ENCODE measurements around the gene SLX1B.
A peak's percentile ranks its signal among the peaks of the same experiment; 100 is the strongest.
"Not testable (repeated sequence)": the region's sequence is repeated elsewhere in the genome, so short reads cannot be mapped to it uniquely, and the experiment has no call there.

The SLX1B gene

DNA sequence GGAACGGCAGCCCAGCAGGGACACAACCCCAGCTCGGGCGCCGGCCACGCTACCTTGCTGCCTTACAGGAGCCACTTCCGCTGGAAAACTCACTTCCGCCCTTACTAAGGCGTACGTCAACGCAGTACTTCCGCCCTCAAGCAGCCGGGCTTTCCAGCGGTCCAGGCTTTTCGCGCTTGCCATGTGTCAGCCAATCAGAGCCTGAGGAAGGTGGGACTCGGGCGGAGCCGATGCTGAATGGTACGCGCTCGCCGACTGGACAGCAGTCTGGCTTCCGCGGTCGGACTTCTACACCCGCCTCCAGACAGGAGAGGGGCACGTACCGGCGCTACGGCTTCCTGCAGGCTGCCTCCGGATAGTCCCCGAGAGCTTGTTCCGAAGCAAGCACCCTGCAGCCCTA, at the start of gene SLX1B, which contains the start of gene BOLA2:
SLX1B (plus strand) TSS at position 265 of the 400 bp plus-strand sequence.
BOLA2 (minus strand) TSS at position 83 of the 400 bp plus-strand sequence. CDS start 98 bp downstream, outside the sequence.
- DNase-seq (ENCODE audit: low read depth in 1 of 2, low spot score in 1 of 2): not testable (repeated sequence)

DNA sequence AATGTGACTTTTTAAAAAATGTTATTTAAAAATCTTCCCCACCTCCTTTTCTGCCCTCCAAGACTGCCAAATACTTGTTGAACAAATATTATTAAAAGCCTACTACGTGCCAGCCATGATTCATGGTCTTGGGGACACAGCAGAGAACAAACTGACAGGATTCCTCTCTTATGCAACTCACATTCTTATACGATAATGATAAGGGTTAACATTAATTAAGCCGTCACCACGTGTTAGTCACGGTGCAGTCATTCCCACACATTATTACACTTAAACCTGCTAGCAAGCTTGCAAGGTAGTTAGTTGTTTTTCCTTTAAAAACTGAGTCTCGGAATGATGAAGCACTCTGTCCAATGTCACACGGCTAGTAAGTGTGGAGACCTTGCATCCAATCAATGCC, 49.1 kb upstream of the SLX1B start:
- DNase-seq (ENCODE audit: low read depth in 1 of 2, low spot score in 1 of 2): not testable (repeated sequence)

DNA sequence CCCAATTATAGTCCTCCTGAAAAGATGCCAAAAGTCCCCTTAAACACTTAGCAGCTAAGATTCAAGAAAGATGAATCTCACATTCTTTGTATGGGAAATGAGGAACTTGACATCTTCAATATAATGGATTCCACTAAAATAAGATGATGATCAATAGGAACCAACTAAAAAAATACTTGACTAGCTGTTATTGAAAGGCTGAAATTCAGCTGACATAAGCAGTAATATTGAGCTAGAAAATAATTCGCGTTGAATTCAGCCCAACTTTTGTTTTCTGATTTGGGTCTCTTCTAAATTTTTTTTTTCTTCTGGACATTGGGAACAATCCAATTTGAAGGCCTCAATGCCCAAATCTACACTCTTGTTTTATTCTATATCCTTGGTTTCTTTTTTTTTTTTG, 30.7 kb upstream of the SLX1B start:
- not testable (repeated sequence) for DNase-seq (ENCODE audit: low read depth in 1 of 2, low spot score in 1 of 2)

DNA sequence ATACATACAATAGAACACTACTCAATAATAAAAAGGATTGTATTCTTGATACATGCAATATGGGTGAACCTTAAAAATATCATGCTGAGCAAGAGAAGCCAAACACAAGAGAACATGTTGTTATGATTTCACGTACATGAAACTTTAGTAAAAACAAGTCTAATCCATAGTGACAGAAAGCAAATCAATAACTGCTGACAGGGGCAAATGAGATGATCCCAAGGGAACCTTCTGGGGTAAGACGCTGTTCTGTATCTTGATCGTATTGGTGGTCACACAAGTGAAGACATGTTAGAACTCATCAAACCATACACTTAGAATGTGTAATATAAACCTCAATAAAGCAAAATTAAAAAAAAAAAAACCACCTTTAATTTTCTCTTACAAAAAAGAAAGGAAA, 28.9 kb upstream of the SLX1B start:
- DNase-seq (ENCODE audit: low read depth in 1 of 2, low spot score in 1 of 2): not testable (repeated sequence)

DNA sequence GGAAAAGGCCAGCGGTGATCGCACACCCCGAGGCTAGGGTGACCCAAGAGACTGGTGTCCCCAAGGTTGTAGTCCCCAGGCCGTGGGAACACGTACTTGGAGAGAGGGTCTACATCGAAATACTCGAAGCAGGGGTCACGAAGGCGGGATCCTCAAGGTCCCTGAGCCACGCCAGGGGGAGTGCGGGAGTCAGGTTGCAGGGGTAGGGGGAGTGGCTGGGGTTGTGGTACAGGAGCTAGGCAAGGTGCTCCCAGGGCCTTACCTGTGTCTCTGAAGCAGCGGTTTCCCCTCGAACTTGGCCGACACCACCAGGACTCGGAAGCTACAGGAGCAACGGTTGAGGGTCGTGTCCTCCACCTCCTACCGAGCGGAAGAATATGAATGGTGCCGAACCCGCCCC, 579 bp upstream of the SLX1B start:
- DNase-seq (ENCODE audit: low read depth in 1 of 2, low spot score in 1 of 2): not testable (repeated sequence)

DNA sequence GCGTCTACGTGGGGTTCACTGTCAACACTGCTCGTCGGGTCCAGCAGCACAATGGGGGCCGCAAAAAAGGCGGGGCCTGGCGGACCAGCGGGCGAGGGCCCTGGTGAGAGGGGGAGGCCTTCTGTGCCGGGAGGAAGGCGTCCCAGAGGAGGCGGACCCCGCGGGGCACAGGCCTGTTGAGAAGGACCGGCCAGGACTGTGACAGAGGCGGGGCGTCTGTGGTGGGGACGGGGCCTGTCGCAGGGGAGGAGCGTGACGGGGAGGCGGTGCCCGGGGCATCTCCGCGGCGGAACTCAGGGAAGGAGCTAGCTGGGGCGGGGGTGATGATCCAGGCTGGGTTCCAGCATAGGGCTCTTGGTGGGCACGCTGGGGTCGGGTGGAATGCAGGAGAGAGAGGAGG, 495 bp downstream of the SLX1B start:
- DNase-seq (ENCODE audit: low read depth in 1 of 2, low spot score in 1 of 2): not testable (repeated sequence)

DNA sequence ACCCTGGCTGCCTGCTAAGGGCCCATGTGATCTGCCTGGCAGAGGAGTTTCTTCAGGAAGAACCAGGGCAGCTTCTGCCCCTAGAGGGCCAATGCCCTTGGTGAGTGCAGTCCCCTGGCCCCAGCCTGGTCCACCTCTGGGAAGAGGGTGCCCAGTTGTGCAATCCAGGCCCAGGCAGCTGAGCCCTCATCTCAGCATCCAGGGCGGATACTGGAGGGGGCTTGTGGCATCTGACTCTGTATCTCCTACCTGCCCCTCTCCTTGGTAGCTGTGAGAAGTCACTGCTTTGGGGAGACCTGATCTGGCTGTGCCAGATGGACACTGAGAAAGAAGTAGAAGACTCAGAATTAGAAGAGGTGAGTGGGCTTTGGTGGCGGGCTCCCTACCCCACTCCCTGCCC, 3.3 kb downstream of the SLX1B start:
- not testable (repeated sequence) for DNase-seq (ENCODE audit: low read depth in 1 of 2, low spot score in 1 of 2)

DNA sequence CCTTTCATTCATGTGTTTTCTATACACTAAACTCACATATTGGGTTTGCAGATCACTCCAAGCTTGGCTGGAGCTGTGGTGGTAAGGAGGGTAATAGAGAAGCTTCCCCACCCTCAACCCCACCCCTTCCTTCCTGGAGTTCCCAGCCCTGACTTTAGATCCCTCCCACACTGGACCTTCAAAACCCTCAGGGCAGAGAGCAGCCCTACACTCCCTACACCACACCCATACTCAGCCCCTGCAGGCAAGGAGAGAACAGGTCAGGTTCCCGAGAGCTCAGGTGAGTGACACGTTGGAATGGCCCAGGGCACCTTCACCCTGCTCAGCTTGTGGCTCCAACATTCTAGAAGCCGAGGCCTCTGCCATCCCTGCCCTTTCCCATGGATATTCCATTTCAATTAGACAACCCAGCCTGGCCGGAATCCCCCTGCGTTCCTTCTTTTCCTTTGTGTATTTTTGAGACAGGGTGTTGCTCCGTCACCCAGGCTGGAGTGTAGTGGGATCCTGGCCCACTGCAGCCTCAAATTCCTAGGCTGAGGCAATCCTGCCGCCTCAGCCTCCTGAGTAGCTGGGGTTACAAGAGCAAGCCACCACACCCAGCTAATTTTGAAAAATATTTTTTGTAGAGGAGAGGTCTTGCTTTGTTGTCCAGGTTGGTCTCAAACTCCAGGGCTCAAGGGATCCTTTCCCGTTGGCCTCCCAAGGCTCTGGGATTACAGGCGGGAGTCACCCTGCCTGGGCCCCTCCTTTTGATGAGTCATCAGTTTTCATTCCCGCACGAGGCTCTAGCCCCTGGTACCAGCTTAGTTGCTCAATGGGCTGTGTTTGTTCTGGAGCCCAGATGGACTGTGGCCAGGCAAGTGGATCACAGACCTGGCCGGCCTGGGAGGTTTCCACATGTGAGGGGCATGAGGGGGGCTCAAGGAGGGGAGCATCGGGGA, 5.6 kb downstream of the SLX1B start, which contains the start of gene SULT1A4:
SULT1A4 (plus strand) TSS at position 208 of the 941 bp plus-strand sequence. CDS start 1,473 bp downstream, outside the sequence.
- not testable (repeated sequence) for DNase-seq (ENCODE audit: low read depth in 1 of 2, low spot score in 1 of 2)

DNA sequence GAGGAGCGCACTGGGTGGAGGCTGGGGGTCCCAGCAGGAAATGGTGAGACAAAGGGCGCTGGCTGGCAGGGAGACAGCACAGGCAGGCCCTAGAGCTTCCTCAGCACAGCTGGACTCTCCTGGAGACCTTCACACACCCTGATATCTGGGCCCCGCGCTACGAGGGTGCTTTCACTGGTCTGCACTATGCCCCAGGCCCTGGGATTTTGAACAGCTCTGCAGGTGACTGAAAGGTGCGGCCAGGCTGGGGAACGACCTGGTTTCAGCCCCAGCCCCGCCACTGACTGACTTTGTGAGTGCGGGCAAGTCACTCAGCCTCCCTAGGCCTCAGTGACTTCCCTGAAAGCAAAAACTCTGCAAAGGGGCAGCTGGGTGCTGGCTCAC, 6.3 kb downstream of the SLX1B start:
- DNase-seq (ENCODE audit: low read depth in 1 of 2, low spot score in 1 of 2): not testable (repeated sequence)

DNA sequence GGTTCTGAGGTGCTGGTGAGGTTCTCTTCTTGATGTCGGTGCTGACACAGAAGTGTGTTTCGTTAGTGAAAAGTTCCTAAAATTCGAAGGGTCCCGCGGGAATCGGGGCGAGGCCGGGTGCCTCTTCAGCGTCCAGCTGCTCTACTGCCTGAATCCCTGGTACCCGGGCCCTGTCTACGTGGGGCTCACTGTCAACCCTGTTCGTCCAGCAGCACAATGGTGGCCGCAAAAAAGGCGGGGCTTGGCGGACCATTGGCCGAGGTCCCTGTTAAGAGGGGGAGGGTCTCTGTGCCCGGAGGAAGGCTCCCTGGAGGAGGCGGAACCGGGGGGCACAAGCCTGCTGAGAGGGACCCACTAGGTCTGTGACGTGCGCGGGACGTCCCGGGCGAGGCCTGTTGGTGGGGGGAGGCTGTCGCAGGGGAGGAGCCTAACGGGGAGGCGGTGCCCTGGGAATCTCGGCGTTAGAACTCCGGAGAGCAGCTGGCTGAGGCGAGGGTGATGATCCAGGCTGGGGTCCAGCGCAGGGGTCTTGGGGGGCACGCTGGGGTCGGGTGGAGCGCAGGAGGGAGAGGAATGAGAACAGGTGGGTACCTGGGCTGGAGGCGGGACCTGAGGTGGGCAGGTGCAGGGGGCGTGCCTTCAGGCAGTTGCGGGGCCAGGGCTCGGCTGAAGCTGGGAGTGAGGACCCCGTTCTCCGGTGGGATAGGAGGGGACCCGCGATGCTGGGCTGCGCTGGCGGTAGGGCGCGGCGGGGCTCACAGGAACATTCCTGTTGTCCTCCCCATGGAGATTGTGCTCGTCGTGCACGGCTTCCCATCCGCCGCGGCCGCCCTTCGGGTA, 11.9 kb downstream of the SLX1B start:
- not testable (repeated sequence) for DNase-seq (ENCODE audit: low read depth in 1 of 2, low spot score in 1 of 2)

DNA sequence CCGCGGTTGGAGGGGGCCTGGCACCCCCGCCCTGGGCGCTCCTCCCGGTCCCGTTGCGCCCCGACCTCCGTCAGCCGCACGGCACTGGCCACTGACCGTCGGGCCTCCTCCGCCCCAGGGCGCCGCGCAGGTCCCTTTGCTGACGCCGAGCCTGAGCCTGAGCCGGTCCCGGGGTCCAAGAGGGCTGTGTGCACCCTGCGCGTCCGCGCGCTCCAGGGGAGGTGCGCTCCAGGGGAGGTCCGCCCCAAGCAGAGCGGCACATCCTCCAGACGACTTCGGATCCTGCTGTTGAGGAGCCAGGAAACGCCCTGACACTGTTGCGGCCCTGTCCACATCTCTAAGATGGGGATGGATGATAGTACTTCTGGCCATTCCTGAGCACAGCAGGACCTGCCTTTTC, 12.6 kb downstream of the SLX1B start:
- DNase-seq (ENCODE audit: low read depth in 1 of 2, low spot score in 1 of 2): not testable (repeated sequence)

DNA sequence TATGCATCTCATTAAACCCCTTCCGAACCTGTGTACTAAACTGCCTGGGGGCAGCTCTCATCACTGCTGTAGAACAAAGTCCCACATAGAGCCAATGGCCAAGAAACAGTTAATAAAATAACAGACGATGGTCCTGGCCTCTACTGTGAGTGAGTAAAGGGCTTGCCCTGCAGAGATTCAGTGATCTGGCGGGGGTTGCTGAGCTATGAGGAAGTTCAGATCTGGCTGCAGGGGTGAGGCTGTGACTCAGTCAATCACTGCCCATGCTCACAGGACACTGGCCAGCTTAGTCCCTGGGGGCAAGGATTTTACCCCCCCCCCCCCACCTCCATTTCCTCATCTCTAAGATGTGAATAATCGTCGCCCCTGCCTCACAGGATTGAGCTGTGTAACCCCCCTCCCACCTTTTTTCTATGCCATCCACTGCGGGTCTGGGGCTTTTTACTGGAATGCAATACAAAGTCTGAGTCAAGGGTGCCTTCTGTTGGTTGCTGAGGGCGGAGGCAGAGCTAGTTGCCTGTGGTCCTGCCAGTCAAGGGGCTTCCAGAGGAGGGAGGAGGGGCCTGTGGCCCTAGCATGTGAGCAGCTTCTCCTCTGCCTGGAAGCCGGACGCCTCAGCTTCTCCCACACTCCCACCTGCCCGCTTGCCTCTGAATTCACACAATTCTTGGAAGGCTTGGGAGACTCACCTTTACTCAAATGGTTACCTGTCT, 13.5 kb downstream of the SLX1B start:
- DNase-seq (ENCODE audit: low read depth in 1 of 2, low spot score in 1 of 2): not testable (repeated sequence)

DNA sequence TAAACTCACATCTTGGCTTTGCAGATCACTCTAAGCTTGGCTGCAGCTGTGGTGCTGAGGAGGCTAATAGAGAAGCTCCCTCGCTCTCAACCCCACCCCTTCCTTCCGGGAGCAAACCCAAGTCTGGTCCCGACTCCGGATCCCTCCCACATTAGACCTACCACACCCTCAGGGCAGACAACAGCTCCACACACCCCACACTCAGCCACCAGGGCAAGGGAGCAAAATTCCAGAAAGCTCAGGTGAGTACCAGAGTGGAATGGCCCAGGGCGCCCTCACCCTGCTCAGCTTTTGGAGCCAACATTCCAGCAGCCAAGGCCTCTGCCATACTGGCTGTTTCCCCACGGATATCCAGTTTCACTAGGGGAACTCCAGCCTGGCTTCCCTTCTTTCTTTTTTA, 15.3 kb downstream of the SLX1B start:
- peak in 1 of 2 donors; percentile 30 for DNase-seq (ENCODE audit: low read depth in 1 of 2, low spot score in 1 of 2)

DNA sequence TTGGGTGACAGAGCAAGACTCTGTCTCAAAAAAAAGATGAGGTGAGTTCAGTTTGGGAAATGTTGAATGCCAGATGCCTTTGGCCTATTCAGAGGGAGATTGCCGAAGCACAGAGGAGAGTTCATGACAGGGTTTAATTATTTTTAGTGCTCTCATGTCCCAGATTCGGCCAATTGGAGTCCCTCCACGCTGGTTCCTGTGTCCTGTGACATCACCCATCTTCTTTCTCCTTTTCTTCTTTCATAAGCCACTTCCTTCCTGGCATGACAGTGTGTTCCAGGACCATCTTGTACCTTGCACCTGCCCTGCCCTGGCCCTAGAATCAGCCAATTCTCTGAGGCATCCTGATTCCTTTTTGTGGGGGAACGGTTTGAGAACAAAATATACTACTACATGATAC, 17.7 kb downstream of the SLX1B start:
- DNase-seq (ENCODE audit: low read depth in 1 of 2, low spot score in 1 of 2): not testable (repeated sequence)

DNA sequence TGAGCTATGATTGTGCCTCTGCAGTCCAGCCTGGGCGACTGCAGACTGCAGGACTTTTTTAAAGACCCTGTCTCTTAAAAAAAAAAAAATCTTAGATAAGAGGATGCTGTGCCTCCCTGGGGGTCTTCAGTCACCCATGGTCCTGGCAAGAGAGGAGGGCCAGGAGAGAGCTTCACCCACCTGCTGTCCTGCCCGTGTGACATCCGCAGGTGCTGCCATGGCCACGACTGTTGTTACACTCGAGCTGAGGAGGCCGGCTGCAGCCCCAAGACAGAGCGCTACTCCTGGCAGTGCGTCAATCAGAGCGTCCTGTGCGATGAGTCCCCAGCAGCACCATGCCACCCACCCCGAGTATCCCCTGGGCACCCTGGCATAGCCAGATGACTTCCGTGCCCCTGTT, 27.9 kb downstream of the SLX1B start:
- DNase-seq (ENCODE audit: low read depth in 1 of 2, low spot score in 1 of 2): not testable (repeated sequence)

DNA sequence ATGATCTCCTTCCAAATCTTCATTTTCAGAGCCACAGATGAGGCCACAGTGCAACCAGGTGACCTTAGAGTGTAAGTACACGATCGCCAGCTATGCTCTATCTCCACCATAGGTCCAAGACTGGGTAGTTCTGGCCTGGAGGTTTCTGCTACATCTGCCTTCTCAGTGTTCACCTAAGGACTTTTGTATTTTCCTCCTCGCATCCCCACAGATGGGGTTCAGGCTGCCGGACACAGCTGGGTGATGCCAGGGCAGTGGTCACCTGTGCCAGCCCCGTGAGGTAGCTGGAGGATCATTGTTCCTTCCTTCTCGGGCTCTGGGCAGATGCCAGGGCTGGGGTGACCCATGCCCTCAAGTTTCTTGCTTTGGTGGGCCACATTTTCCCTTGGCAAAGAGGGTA, 52.0 kb downstream of the SLX1B start, which contains the start of gene NPIPB12:
NPIPB12 (minus strand) TSS at position 101 of the 400 bp plus-strand sequence.
- DNase-seq (ENCODE audit: low read depth in 1 of 2, low spot score in 1 of 2): not testable (repeated sequence)
